Immature natural killer cell (primary cell): Measurements from ENCODE around the gene ULK4. TPM values are rescaled to one million over a fixed set of nuclear protein-coding genes. Genes with fewer than 3 reads are reported as not detected.

ENCODE experiments used
- DNase-seq, 3 donors: peaks; one replicate each; pipeline ENCODE4 v3.0.0; 2022; ENCODE audit warnings: mixed read lengths in 1 of 3
- H3K27ac Mint-ChIP-seq, 6 donors: one replicate each; pipeline ENCODE4 v1.8.0; 2020; ENCODE audit warnings: mixed read lengths in 6 of 6, mild to moderate bottlenecking in 5 of 6, inconsistent platforms in 4 of 6, moderate library complexity in 3 of 6
- H3K27me3 Mint-ChIP-seq, 3 donors: one replicate each; pipeline ENCODE4 v1.8.0; 2020 to 2021; ENCODE audit warnings: low read depth in 3 of 3, mild to moderate bottlenecking in 3 of 3, mixed read lengths in 3 of 3, moderate library complexity in 3 of 3, inconsistent platforms in 1 of 3
- H3K36me3 Mint-ChIP-seq, 3 donors: one replicate each; pipeline ENCODE4 v1.8.0; 2020; ENCODE audit warnings: mixed read lengths in 3 of 3, inconsistent platforms in 2 of 3, mild to moderate bottlenecking in 2 of 3
- H3K4me1 Mint-ChIP-seq, 2 donors: one replicate each; pipeline ENCODE4 v1.8.0; 2020; ENCODE audit warnings: inconsistent platforms in 2 of 2, mild to moderate bottlenecking in 2 of 2, mixed read lengths in 2 of 2, moderate library complexity in 1 of 2
- H3K4me3 Mint-ChIP-seq, 5 donors: one replicate each; pipeline ENCODE4 v1.8.0; 2020; ENCODE audit warnings: mild to moderate bottlenecking in 5 of 5, mixed read lengths in 5 of 5, inconsistent platforms in 3 of 5, moderate library complexity in 3 of 5
- H3K9me3 Mint-ChIP-seq, 6 donors: one replicate each; pipeline ENCODE4 v1.8.0; 2020; ENCODE audit warnings: mild to moderate bottlenecking in 6 of 6, mixed read lengths in 6 of 6, inconsistent platforms in 4 of 6, moderate library complexity in 3 of 6
- polyA plus RNA-seq, 3 donors: library from polyadenylated mRNA; unstranded; fragments of 300-500 nt; fragmentation: Illumina TruSeq; gene quantifications; one replicate each; pipeline ENCODE4 v1.2.3, GENCODE V29; 2021

ULK4 gene
- polyA plus RNA-seq, 3 donors from 2014 or later: 9.9 to 10.6 (median 9.9) TPM

DNA sequence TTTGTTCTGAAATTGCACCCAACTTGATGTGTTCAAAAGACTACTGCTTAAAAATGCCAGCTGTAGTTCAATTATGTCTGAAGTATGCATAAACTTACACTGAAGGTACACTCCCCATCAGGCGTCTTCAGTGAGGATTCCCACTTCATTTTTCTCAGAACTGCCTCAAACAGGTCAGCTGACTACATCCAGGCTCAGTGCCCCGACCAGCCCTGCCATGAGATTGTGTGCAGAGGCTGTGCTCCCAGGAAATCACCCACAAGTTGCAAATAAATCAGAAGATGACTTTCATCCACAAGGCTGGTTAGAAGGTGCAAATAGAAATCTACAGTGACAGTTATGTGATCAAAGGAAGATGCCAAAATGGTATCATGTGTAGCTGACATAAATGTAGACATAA, 711.1 kb downstream of the ULK4 start:
- H3K27ac Mint-ChIP-seq: no peak overlapping the region
- H3K4me1 Mint-ChIP-seq: peaks cover 0 to 5% of the 10 kb centered on the region in 2 donors
- peaks cover 0 to 4% (median 4%) of the 10 kb centered on the region in 3 donors for H3K36me3 Mint-ChIP-seq
- no peak for DNase-seq
- peaks cover 0 to 1% (median 0%) of the 10 kb centered on the region in 3 donors for H3K27me3 Mint-ChIP-seq
- H3K4me3 Mint-ChIP-seq: no peak overlapping the region
- peaks cover 0 to 2% (median 0%) of the 10 kb centered on the region in 6 donors for H3K9me3 Mint-ChIP-seq

DNA sequence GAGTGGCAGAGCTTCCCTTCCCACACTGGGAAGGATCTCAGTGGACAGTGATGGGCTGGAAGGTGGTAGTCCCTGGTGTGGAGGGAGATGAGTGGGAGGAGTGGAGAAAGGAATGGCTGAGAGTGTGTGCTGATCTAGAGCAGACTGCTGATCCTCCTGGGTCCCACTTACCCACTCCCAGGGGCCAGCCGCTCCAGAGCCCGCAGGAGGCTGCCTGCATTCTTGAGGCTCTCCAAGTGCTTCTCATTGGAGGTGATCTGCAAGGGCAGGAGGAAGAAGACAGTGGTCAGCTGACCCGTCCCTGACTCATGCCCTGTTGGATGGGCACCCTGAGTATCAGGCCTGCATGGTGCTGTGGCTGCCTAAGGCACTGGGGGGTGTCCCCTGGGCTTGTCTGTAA, 712.6 kb downstream of the ULK4 start:
- Mint-ChIP-seq H3K27me3 (peaks cover 0 to 1% (median 0%) of the 10 kb centered on the region in 3 donors), H3K4me1 (peaks cover 0 to 5% of the 10 kb centered on the region in 2 donors), H3K27ac (no peak overlapping the region), H3K4me3 (no peak overlapping the region), H3K36me3 (peaks cover 0 to 9% (median 4%) of the 10 kb centered on the region in 3 donors), H3K9me3 (peaks cover 0 to 2% (median 0%) of the 10 kb centered on the region in 6 donors)
- no peak for DNase-seq

DNA sequence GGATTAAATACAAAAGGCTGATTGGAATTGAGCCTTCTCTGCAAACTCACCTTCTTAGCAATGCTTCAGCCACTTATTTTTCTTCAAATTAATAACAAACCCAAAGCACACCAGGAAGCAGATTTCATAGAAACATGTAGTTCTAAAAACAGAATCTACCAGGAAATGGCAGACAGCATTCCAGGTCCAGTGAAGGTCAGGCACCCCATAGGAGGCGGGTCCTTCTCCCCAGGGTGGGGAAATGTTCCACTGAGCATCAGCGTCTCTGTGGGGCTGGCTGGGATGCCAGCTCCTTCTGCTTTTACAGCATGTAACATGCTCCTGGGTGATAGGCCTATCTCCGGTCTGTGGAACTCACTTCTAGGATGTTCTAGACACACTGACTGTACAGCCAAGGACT, 713.4 kb downstream of the ULK4 start:
- H3K27ac Mint-ChIP-seq: peak overlapping the region in 1 of 6 donors; percentile 43
- H3K36me3 Mint-ChIP-seq: peaks cover 0 to 9% (median 4%) of the 10 kb centered on the region in 3 donors
- no peak for DNase-seq
- H3K4me1 Mint-ChIP-seq: peaks cover 0 to 5% of the 10 kb centered on the region in 2 donors
- H3K9me3 Mint-ChIP-seq: peaks cover 0 to 2% (median 0%) of the 10 kb centered on the region in 6 donors
- no peak overlapping the region for H3K4me3 Mint-ChIP-seq
- H3K27me3 Mint-ChIP-seq: no peaks in the 10 kb centered on the region

DNA sequence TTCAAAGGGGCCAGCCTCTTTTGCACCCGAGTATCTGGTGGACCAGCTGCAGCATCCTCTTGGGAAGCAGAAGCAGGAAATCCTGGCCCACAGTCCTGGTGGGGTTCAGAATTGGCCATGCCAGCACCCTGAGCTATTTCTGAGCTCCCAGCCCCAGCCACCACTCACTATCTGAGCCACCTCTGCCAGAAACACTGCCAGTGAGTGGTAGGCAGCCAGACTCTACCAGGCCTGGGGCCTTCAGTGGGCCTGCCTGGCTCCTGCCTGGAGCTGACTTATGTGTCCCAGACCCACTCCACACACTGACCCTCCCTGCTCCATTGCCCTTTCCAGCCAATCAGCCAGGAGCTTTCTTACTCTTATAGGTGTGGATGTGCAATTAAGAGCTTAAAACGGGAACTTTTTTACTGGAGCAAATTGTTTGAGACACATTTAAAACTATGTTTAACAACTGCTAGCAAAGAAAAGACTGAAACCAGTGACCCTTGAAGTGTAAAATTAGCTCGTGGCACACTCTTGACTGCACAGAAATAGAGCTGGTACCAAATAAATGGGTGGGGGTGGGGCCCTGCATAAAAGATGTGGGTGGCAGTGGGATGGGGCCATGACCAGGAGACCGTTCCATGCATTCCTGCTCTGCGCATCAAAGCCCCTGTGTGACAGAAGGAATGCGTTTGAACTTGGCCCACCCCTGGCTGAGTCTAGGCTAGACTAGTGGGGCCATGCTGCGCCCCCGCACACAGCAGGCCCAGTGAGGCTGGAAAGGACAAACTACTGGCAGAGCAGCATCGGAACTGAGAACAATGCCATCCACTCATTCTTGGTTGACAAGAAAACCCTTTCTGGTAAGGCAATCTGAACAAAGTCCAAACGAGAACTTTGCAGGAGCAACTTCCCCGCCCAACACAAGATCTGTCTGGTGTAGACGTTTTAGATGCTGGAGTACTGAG, 714.6 kb downstream of the ULK4 start:
- Mint-ChIP-seq H3K9me3 (no peaks in the 10 kb centered on the region), H3K4me3 (no peak overlapping the region), H3K27me3 (no peaks in the 10 kb centered on the region), H3K27ac (no peak overlapping the region), H3K36me3 (peaks cover 0 to 8% (median 4%) of the 10 kb centered on the region in 3 donors), H3K4me1 (peaks cover 0 to 10% of the 10 kb centered on the region in 2 donors)
- no peak for DNase-seq

DNA sequence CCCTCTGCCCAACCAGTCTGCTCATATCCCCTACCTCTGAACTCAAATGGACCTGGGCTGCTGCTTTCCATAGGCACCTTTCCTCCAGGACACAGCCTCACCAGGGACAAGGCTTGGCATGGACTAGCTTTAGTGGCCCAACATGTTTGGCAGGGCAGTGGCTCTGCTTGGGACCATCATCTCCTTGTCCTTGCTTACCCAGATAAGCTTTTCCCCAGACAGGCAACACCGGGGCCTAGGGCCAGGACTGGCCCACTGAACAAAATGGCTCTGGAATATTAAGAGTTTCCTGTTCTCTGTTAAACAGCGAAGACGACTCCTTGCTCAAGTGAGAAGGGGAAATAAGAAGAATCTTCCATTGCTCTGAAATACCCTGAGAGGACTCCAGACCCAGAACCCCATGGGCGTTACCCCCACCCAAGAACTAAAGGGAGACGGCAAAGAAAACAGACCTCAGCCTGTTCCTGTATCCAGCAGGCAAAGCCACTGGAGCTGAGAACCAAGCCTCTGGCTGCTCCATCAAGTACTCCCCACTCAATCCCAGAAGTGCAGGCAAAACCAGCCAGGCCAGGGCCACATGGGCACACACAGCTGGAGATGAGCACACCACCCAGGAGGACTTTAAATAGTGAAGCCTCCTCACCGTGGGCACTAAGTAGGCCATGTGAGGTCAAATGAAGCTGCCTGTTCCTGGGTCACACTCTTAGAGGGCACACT, 717.1 kb downstream of the ULK4 start:
- Mint-ChIP-seq H3K36me3 (peaks cover 0 to 21% (median 5%) of the 10 kb centered on the region in 3 donors), H3K4me3 (no peak overlapping the region), H3K9me3 (no peaks in the 10 kb centered on the region), H3K4me1 (peaks cover 0 to 21% of the 10 kb centered on the region in 2 donors), H3K27ac (peak overlapping the region in 4 of 6 donors; percentile 20 to 67 (median 44)), H3K27me3 (peaks cover 0 to 5% (median 0%) of the 10 kb centered on the region in 3 donors)
- no peak for DNase-seq

DNA sequence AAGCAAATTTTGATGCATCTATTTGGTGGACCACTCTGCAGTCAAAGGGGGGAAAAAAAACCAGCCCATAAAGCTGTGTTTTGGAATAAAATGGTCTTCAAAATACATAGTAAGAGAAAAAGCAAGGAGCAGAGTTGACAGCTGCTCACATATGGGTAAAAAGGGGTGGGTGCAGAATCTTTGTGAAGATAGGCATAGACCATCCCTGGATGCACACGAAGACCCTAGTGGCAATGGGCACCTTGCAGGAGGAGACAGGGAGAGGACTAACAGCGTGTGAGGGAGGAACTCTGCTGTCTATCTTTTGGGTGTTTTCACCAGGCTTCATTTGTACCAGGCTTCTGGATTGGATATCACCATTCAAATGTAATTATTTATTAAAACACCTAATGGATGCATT, 718.7 kb downstream of the ULK4 start:
- peak overlapping the region in 2 of 6 donors; percentile 44 to 76 for H3K27ac Mint-ChIP-seq
- peaks cover 14 to 32% (median 19%) of the 10 kb centered on the region in 3 donors for H3K36me3 Mint-ChIP-seq
- no peaks in the 10 kb centered on the region for H3K9me3 Mint-ChIP-seq
- peaks cover 0 to 22% of the 10 kb centered on the region in 2 donors for H3K4me1 Mint-ChIP-seq
- DNase-seq: no peak
- no peak overlapping the region for H3K4me3 Mint-ChIP-seq
- H3K27me3 Mint-ChIP-seq: peaks cover 0 to 10% (median 2%) of the 10 kb centered on the region in 3 donors

GRCh38 chr3:41241800-41242571, 719.9 kb downstream of the ULK4 start:
- no peak for DNase-seq
- Mint-ChIP-seq H3K27ac (peak overlapping the region in 3 of 6 donors; percentile 29 to 76 (median 38)), H3K4me3 (no peak overlapping the region), H3K36me3 (peaks cover 22 to 43% (median 27%) of the 10 kb centered on the region in 3 donors), H3K9me3 (no peaks in the 10 kb centered on the region), H3K4me1 (peaks cover 2 to 26% of the 10 kb centered on the region in 2 donors), H3K27me3 (peaks cover 2 to 10% (median 2%) of the 10 kb centered on the region in 3 donors)

DNA sequence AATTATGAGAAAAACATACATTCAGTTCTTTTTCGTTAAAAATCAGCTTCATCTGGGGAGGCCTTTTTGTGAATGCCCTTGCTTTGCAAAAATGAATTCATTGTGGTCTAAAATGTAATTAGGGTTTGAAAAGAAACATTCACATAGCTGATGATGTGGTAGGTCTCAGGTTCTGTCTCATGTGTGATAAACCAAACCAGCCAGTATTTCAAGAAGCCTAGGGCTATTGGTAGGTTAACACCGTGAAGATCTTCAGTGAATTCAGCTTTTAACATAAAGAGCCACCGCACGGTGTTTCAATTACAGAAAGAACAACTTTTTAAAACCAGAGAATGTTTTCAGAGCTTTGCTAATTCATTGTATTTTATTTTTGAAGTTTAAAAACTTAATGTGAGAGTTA, 720.7 kb downstream of the ULK4 start:
- Mint-ChIP-seq H3K4me1 (peaks cover 2 to 23% of the 10 kb centered on the region in 2 donors), H3K27ac (peak overlapping the region in 1 of 6 donors; percentile 76), H3K27me3 (peaks cover 2 to 10% (median 2%) of the 10 kb centered on the region in 3 donors), H3K4me3 (no peak overlapping the region), H3K9me3 (no peaks in the 10 kb centered on the region), H3K36me3 (peaks cover 24 to 49% (median 32%) of the 10 kb centered on the region in 3 donors)
- no peak for DNase-seq

- Mint-ChIP-seq H3K27ac (peak overlapping the region in 5 of 6 donors; percentile 5 to 54 (median 36)), H3K27me3 (peaks cover 2 to 10% (median 2%) of the 10 kb centered on the region in 3 donors), H3K4me1 (peaks cover 2 to 21% of the 10 kb centered on the region in 2 donors), H3K36me3 (peaks cover 24 to 57% (median 44%) of the 10 kb centered on the region in 3 donors), H3K9me3 (no peaks in the 10 kb centered on the region), H3K4me3 (no peak overlapping the region)
- no peak for DNase-seq
These were observed 722.3 kb downstream of the ULK4 start for GRCh38 chr3:41239587-41239986.

- Mint-ChIP-seq H3K9me3 (no peaks in the 10 kb centered on the region), H3K27me3 (peaks cover 2 to 14% (median 2%) of the 10 kb centered on the region in 3 donors), H3K4me1 (peaks cover 2 to 18% of the 10 kb centered on the region in 2 donors), H3K27ac (peak overlapping the region in 1 of 6 donors; percentile 23), H3K4me3 (no peak overlapping the region), H3K36me3 (peaks cover 24 to 65% (median 56%) of the 10 kb centered on the region in 3 donors)
- no peak for DNase-seq
These were observed 724.0 kb downstream of the ULK4 start for GRCh38 chr3:41237907-41238306.

DNA sequence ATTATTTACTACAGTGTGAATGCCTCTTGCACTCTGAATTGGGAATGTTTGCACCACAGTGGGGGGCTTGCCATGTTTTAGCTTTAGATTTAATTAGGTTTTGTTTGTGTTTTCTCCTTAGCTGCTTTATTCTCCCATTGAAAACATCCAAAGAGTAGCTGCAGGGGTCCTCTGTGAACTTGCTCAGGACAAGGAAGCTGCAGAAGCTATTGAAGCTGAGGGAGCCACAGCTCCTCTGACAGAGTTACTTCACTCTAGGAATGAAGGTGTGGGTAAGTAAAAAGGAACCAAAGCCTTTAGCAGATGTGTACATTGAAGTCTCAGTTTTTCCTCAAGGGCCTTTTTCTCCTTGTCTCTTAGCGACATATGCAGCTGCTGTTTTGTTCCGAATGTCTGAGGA, 725.7 kb downstream of the ULK4 start:
- no peak for DNase-seq
- no peak overlapping the region for H3K4me3 Mint-ChIP-seq
- H3K9me3 Mint-ChIP-seq: no peaks in the 10 kb centered on the region
- peaks cover 2 to 16% of the 10 kb centered on the region in 2 donors for H3K4me1 Mint-ChIP-seq
- peaks cover 2 to 12% (median 2%) of the 10 kb centered on the region in 3 donors for H3K27me3 Mint-ChIP-seq
- peaks cover 26 to 74% (median 56%) of the 10 kb centered on the region in 3 donors for H3K36me3 Mint-ChIP-seq
- H3K27ac Mint-ChIP-seq: peak overlapping the region in 1 of 6 donors; percentile 23

- Mint-ChIP-seq H3K27me3 (peaks cover 2 to 15% (median 2%) of the 10 kb centered on the region in 3 donors), H3K4me1 (peaks cover 9 to 24% of the 10 kb centered on the region in 2 donors), H3K4me3 (no peak overlapping the region), H3K9me3 (no peaks in the 10 kb centered on the region), H3K36me3 (peaks cover 34 to 70% (median 56%) of the 10 kb centered on the region in 3 donors), H3K27ac (peak overlapping the region in 2 of 6 donors; percentile 2 to 58)
- no peak for DNase-seq
These were observed 726.8 kb downstream of the ULK4 start for GRCh38 chr3:41234823-41235721.
